Colonic mucosa (tissue), 4 donors: ENCODE measurements around the gene TMEM175. TPM values are rescaled to one million over a fixed set of nuclear protein-coding genes. Genes with fewer than 3 reads are reported as not detected.

Experiments
- DNase-seq: peaks from one replicate; pipeline ENCODE4 v3.0.0-alpha.2; 2020
- H3K27ac ChIP-seq: fragments of 200-600 bp; one replicate; pipeline ENCODE4 v1.8.0; 2021
- H3K27me3 ChIP-seq: fragments of 200-600 bp; one replicate; pipeline ENCODE4 v1.8.0; 2021
- H3K36me3 ChIP-seq: fragments of 200-600 bp; one replicate; pipeline ENCODE4 v1.8.0; 2021
- H3K4me1 ChIP-seq: fragments of 200-600 bp; one replicate; pipeline ENCODE4 v1.8.0; 2021; ENCODE audit warnings: mild to moderate bottlenecking
- H3K4me3 ChIP-seq: fragments of 200-600 bp; one replicate; pipeline ENCODE4 v1.8.0; 2021
- H3K9ac ChIP-seq, 2 donors: one replicate each; pipeline ENCODE4 v1.7.0; 2013; ENCODE audit warnings: control low read depth in 2 of 2, low read depth in 2 of 2, low read length in 2 of 2
- H3K9me3 ChIP-seq: fragments of 200-600 bp; one replicate; pipeline ENCODE4 v1.8.0; 2021
- CTCF ChIP-seq: fragments of 200-600 bp; IDR thresholded peaks from one replicate; pipeline ENCODE4 v1.8.0; 2022; ENCODE audit warnings: antibody characterized with exemption, mild to moderate bottlenecking
- intact Hi-C: fragments of 100-400 bp; cut with DNase I; formaldehyde crosslinking; loops from one replicate; pipeline ENCODE4 v1.14.1; 2022
- total RNA-seq, 2 donors: library from RNA; stranded (reverse); fragmentation: NEBNext Ultra II Directional in 1 of 2; extraction: Animal tissue kit (Norgen Biotek cat#: 25700) in 1 of 2; gene quantifications; one replicate each; pipeline ENCODE4 v1.2.1, GENCODE V29; 2021
- donor health status: healthy.
- donor health status: DM: no; HTN: no; CAD: no.
- donor health status: DM: no; HTN: no; CAD: no.

TMEM175 gene
- total RNA-seq, 2 donors from 2014 or later: 17.7 to 30.2 TPM

GRCh38 chr4:1002631-1003251, 70.5 kb downstream of the TMEM175 start:
- intact Hi-C loops: no loop called here

GRCh38 chr4:1003271-1004070, 71.2 kb downstream of the TMEM175 start:
- Histone ChIP-seq H3K27me3 (peaks cover 63% of the 10 kb centered on the region), H3K36me3 (no peaks in the 10 kb centered on the region), H3K4me3 (no peak overlapping the region), H3K27ac (no peak overlapping the region), H3K9ac (no peak overlapping the region), H3K4me1 (peaks cover 10% of the 10 kb centered on the region), H3K9me3 (no peaks in the 10 kb centered on the region)
- DNase-seq: no peak
- TF ChIP-seq CTCF: no peak
- intact Hi-C loops: no loop called here

More at GRCh38 chr4:1002631-1003251, 70.5 kb downstream of the TMEM175 start:
- no peak for DNase-seq
- Histone ChIP-seq H3K4me1 (peaks cover 12% of the 10 kb centered on the region), H3K36me3 (no peaks in the 10 kb centered on the region), H3K27me3 (peaks cover 64% of the 10 kb centered on the region), H3K9me3 (no peaks in the 10 kb centered on the region), H3K4me3 (no peak overlapping the region), H3K9ac (no peak overlapping the region), H3K27ac (no peak overlapping the region)
- TF ChIP-seq CTCF: no peak

DNA sequence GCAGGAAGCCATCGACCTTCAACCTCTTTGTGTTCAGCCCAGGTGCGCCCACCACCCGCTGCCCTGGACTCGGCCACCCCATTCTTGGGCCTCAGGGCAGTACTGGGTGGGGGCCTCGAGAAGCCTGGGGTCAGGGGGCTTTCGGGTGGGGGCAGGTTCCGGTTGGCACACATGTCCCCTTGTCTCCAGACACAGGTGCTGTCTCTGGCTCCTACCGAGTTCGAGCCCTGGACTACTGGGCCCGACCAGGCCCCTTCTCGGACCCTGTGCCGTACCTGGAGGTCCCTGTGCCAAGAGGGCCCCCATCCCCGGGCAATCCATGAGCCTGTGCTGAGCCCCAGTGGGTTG, 71.8 kb downstream of the TMEM175 start:
- Histone ChIP-seq H3K27me3 (peaks cover 62% of the 10 kb centered on the region), H3K4me3 (no peak overlapping the region), H3K27ac (no peak overlapping the region), H3K4me1 (peaks cover 10% of the 10 kb centered on the region), H3K9me3 (no peaks in the 10 kb centered on the region), H3K36me3 (no peaks in the 10 kb centered on the region), H3K9ac (no peak overlapping the region)
- intact Hi-C loops: no loop called here
- TF ChIP-seq CTCF: no peak
- DNase-seq: no peak

GRCh38 chr4:1004557-1005485, 72.6 kb downstream of the TMEM175 start:
- intact Hi-C loops: no loop called here
- peaks cover 62% of the 10 kb centered on the region for H3K27me3 ChIP-seq
- no peak for DNase-seq
- H3K4me1 ChIP-seq: peaks cover 10% of the 10 kb centered on the region
- TF ChIP-seq CTCF: no peak
- no peaks in the 10 kb centered on the region for H3K36me3 ChIP-seq
- H3K9me3 ChIP-seq: no peaks in the 10 kb centered on the region
- no peak overlapping the region for H3K4me3 ChIP-seq
- H3K9ac ChIP-seq: no peak overlapping the region
- H3K27ac ChIP-seq: no peak overlapping the region

- Histone ChIP-seq H3K36me3 (no peaks in the 10 kb centered on the region), H3K4me1 (peaks cover 17% of the 10 kb centered on the region), H3K27ac (no peak overlapping the region), H3K9ac (no peak overlapping the region), H3K27me3 (peaks cover 42% of the 10 kb centered on the region), H3K4me3 (no peak overlapping the region), H3K9me3 (no peaks in the 10 kb centered on the region)
- no peak for DNase-seq
- no peak for TF ChIP-seq CTCF
- intact Hi-C loops: no loop called here
Measured at GRCh38 chr4:1006856-1007255, 74.6 kb downstream of the TMEM175 start.
